ENCODE data around the gene CPD.
"Not testable (repeated sequence)": the region's sequence is repeated elsewhere in the genome, so short reads cannot be mapped to it uniquely, and the experiment has no call there.

CPD gene

DNA sequence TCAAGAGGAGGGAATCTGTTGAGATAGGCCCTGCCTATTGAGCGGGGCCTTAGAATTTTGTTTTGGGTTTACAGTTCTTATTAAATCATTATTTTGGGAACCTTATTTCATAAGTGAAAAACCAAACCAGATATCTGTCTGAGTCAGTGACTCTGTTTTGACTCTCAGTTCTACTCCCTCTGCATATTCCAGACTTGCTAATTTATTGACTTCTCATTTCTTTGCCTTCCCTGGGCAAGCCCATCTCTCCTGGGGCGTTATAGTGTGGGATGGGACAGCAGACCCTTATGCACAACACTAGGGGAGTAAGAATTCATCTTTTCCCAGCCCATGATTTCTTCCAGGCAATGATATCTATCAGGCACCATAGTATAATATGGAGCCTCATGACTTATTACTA is 45.7 kb downstream of the CPD start:
- in situ Hi-C loops (cut with MboI; ENCODE audit: low sequenced_read_pairs): no loop called here

- in situ Hi-C loops (cut with MboI; ENCODE audit: low sequenced_read_pairs): no loop called here
Observed at GRCh38 chr17:30426292-30426691, 47.6 kb downstream of the CPD start.

DNA sequence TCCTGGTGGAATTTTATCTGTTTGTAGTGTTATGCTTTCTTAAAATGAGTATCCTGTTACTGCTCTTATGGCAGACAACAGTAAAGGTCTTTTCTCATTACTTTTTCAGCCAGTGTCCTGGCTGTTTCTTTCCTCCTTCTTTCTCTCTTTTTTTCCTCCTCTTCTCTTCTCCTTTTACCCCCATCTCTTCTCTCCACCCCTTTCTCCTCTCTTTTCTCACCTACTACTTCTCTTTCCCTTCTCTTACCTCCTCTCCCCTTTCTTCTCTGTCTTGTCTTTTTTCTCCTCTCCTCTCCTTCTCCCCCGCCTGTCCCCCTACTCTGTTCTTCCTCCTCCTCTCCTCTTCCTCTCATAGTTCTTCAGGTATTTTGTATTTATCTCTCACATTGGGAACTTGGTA is 48.9 kb downstream of the CPD start:
- in situ Hi-C loops (cut with MboI; ENCODE audit: low sequenced_read_pairs): no loop called here

DNA sequence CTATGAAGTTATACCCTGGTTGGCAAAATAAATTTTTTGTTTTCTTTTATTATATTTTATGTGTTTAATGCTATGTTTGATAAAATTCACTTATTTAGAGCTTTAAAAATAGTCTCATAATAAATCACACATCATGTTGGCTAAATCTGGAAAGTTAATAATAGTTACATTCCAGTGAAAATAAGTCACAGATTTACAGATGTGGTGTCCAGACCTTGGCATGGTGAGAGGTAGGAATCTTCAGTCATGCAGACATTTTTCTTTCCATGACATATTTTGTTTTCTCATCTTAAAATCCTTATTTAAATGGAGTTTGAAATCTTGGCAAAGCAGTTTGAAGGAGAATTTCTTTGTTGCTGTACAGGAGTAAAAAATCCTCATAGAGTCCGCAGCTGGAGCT is 50.4 kb downstream of the CPD start:
- in situ Hi-C loops (cut with MboI; ENCODE audit: low sequenced_read_pairs): no loop called here

- in situ Hi-C loops (cut with MboI; ENCODE audit: low sequenced_read_pairs): no loop called here
Observed at GRCh38 chr17:30433514-30433913, 54.8 kb downstream of the CPD start.

DNA sequence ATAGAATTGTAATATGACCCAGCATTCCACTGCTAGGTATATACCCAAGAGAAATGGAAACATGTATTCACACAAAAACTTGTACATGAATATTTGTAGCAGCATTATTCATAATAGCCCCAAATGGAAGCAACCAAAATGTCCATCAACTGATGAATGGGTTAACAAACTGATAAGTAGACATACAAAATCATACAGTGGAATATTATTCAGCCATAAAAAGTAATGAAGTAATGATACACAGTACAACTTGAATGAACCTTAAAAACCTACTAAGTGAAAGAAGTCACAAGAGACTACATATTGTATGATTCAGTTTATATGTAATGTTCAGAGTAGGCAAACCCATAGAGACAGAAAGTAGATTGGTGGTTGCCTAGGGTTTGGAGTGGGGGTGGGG is 58.0 kb downstream of the CPD start:
- in situ Hi-C loops (cut with MboI; ENCODE audit: low sequenced_read_pairs): no loop called here

DNA sequence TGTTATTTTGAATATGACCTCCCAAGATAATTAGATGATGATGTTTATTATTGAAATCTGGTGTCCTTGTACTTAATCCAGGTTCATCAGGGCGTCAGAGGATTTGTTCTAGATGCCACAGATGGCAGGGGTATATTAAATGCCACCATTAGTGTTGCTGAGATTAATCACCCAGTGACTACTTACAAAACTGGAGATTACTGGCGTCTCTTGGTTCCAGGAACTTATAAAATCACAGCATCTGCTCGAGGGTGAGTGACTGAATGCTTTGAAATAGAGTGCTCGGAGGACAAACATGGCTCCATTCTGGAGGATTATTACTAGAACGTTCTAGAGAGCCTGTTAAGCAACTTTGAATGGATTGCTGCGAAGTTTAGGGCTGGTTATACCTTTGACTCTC is 65.0 kb downstream of the CPD start:
- in situ Hi-C loops (cut with MboI; ENCODE audit: low sequenced_read_pairs): no loop called here

GRCh38 chr17:30446640-30447039 is 67.9 kb downstream of the CPD start:
- in situ Hi-C loops (cut with MboI; ENCODE audit: low sequenced_read_pairs): not testable (repeated sequence)

GRCh38 chr17:30449480-30449879 is 70.8 kb downstream of the CPD start:
- in situ Hi-C loops (cut with MboI; ENCODE audit: low sequenced_read_pairs): no loop called here

GRCh38 chr17:30450125-30451027 is 71.6 kb downstream of the CPD start:
- in situ Hi-C loops (cut with MboI; ENCODE audit: low sequenced_read_pairs): no loop called here

- in situ Hi-C loops (cut with MboI; ENCODE audit: low sequenced_read_pairs): no loop called here
Observed at GRCh38 chr17:30454635-30455034, 75.9 kb downstream of the CPD start.

- in situ Hi-C loops (cut with MboI; ENCODE audit: low sequenced_read_pairs): no loop called here
Observed at GRCh38 chr17:30458371-30458770, 79.6 kb downstream of the CPD start.

GRCh38 chr17:30458797-30459413 is 80.2 kb downstream of the CPD start:
- in situ Hi-C loops (cut with MboI; ENCODE audit: low sequenced_read_pairs): not testable (repeated sequence)

DNA sequence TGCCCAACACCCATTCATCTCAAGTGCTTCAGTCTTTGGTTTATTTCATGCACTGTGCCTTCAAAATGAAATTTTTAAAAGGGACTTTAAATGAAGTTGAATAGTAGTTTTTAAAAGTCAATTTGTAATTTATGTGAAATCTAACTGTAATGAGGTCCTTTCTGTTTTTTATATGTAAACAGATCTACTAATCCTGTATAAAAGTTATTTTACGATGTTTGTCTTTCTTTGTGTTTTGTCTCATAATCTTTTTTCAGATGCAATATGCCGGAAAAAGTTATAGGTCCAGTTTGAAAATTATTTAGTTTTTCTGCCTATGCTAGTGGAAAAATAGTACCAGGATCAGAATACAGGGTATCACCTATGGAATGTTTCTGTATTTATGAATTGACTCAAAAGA is 89.7 kb downstream of the CPD start:
- in situ Hi-C loops (cut with MboI; ENCODE audit: low sequenced_read_pairs): no loop called here

GRCh38 chr17:30472238-30472890 is 93.6 kb downstream of the CPD start:
- in situ Hi-C loops (cut with MboI; ENCODE audit: low sequenced_read_pairs): no loop called here

- in situ Hi-C loops (cut with MboI; ENCODE audit: low sequenced_read_pairs): no loop called here
Observed at GRCh38 chr17:30475206-30475605, 96.5 kb downstream of the CPD start.

- in situ Hi-C loops (cut with MboI; ENCODE audit: low sequenced_read_pairs): no loop called here
Observed at GRCh38 chr17:30476726-30477082, 98.0 kb downstream of the CPD start.

- in situ Hi-C loops (cut with MboI; ENCODE audit: low sequenced_read_pairs): no loop called here
Observed at GRCh38 chr17:30477083-30477773, 98.5 kb downstream of the CPD start, which contains the start of gene GOSR1. TSS of gene GOSR1 (plus strand) at chr17:30477408. CDS start at chr17:30477434, 26 bp downstream.

DNA sequence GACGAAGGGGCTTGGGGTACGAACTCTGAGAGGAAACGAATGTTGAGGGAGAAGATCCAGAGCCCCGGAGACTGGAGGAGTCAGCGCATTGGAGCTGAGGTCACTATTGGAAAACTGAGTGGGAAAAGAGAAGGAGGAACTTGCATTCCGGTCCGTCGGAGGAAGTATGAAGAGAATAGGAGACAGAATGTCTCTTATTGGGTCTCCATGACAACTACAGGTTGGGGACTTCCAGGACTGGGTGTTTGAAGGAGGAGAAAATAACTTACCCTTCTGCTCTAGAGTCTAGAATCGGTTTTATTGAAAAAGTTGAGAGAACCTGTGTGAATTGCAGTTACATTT is 99.0 kb downstream of the CPD start:
- in situ Hi-C loops (cut with MboI; ENCODE audit: low sequenced_read_pairs): no loop called here

DNA sequence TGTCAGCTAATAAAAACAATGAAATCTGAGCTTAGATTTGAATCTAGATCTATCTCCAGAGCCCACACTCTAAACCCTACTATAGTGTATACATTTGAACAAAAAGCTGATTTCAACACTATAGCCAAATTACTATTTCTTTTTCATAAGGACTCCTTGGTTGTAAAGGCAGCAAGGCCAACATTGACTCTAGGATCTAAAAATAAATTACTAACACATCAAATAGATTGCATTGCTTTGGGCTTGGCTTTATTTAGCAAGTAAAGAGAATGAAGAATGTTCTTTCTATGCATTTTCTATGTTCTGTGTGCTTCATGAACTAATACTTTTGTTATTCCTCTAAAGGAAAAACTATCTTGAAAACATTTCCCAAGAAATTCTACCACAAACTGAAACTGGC is 103.8 kb downstream of the CPD start:
- in situ Hi-C loops (cut with MboI; ENCODE audit: low sequenced_read_pairs): no loop called here

GRCh38 chr17:30483159-30483558 is 104.4 kb downstream of the CPD start:
- in situ Hi-C loops (cut with MboI; ENCODE audit: low sequenced_read_pairs): no loop called here

All from HL-60/S4 treated with phorbol 12-myristate 13-acetate at 8.2 ng/mL for 4 days and 3 days (cell line).